ENCODE results near the gene GRIP2.

GRCh38 chr3:14439501-14440167, 100.5 kb downstream of the GRIP2 start:
- TF ChIP-seq CTCF (IDR thresholded peaks at IDR 0.05) (no peak), EZH2 (IDR thresholded peaks at IDR 0.05) (no peak)
